HG02588 (cell line): ENCODE data around the gene KCNG3.

Experiments
- ATAC-seq: cut with Tn5 transposase; IDR thresholded peaks from one replicate; pipeline ENCODE4 v1.9.1; 2021; ENCODE audit warnings: mild to moderate bottlenecking, moderate library complexity; ENCODE audit not compliant: unreplicated experiment

Gene KCNG3

DNA sequence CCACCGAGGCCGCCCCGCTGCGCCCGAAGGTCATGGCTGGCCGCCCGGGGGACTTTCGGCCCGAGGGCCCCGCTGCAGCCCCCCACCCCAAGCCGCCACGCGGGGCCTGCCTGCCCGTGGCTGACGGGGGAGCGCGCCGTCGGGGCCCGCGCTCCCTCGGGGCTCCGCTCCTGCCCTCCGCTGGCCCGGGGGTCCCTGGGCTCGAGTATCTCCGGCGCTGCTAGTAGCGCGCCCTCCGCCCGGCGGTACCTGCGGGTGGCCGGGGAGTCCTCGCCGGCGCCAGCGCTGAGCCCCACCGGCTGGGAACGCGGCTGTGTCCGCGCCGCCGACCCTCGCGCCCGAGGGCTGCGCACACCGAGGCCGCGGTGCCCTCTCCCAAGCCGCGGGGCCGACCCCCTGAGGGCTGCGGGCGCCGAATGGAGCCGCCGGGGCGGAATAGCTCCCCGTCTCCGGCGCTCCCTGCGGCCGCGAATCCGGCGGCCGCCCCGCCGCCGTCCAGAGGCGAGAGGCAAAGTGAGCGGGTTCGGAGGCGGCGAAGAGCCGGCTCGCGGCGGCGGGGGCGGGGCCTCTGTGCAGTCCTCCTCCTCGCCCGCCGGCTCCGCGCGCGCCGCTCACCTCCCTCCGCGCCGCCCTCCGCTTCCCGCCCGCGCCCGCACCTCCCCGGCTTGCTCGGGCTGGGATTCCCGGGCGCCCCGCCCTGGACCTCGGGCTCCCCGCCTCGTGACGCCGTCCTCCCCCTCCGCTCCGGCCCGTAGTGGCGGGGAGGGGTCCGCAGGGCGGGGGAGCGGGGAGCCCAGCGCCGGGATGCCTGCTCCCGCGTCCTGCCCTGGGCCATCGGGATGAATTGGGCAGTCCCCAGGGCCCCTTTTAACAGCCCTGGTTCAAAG is at the start of gene KCNG3:
Gene KCNG3, minus strand, starts transcription at position 515 of the 887 bp plus-strand sequence. Its CDS starts 481 bp downstream, at position 34.
- ATAC-seq, result peak; percentile 46

- ATAC-seq, result no peak
Observed at GRCh38 chr2:42542871-42543270, 49.1 kb upstream of the KCNG3 start.

DNA sequence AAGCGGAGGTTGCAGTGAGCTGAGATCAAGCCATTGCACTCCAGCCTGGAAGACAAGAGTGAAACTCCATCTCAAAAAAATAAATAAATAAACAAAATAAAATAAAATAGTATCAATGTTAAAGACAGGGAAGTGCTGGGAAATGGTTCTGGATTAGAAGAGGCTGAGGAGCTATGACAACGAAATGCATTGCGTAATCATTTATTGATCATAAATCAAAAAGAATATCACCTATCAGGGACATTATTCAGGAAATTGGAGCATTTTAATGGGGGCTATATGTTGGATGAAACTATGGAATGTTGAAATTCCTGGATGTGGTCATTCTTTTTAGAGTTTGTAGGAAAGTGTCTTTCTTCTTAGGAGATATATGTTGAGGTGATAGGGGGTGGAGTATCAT is 43.7 kb upstream of the KCNG3 start:
- ATAC-seq, result no peak

DNA sequence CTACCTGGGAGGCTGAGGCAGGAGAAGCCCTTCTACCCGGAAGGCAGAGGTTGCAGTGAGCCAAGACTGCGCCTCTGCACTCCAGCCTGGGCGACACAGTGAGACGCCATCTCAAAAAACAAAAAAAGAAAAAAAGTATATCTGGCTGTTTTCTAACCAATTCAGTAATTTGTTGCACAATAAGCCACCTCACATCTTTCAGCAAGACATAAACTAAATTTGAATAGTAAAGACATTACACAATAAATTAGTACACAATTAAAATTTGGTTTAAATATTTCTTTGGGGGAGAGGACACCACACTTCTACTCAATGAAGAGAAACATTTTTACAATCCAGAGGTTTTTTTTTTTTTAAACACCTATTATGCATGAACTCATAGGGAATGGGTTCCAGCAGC is 38.6 kb upstream of the KCNG3 start:
- ATAC-seq, result no peak

DNA sequence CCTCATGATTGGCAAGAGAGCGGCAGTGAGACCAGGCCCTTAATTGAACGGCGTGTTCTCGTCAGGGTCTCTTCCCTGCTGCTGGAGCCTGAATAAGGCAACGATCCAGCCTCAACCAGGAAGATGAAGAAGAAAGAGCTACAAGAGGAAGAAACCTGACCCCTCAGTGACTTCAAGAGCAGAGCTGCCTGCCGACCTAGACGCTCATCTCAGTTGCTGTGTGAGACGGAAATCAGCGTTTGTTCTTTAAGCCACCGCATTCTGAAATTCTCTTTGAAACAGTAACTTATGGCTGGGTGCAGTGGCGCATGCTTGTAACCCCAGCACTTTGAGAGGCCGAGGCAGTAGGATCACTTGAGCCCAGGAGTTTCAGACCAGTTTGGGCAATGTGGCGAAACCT is 29.6 kb upstream of the KCNG3 start:
- no peak for ATAC-seq

- ATAC-seq, result no peak
Observed at GRCh38 chr2:42522035-42522434, 28.3 kb upstream of the KCNG3 start.

- ATAC-seq, result no peak
Observed at GRCh38 chr2:42519624-42520023, 25.8 kb upstream of the KCNG3 start.

DNA sequence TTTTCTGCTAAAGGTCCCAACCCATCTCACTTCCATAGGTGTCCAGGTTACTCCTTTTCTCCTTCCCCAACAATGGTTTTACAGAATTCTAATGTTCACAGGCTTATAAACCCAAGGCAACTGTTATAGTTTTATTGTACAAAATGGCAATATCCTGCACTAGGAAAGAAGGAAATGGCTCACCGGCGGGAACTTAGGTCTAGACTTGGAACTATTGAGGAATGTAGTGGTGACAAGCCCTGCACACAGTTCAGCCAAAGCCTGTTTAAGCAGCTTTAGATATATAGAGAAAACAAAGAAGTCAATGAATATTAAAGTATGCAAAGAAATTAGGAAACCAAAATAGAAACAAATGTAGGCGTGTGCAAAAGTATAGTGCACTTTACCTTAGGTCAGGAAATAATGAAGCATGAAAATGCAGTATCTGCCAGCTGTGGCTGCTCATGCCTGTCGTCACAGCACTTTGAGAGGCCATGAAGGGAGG is 22.7 kb upstream of the KCNG3 start:
- no peak for ATAC-seq

DNA sequence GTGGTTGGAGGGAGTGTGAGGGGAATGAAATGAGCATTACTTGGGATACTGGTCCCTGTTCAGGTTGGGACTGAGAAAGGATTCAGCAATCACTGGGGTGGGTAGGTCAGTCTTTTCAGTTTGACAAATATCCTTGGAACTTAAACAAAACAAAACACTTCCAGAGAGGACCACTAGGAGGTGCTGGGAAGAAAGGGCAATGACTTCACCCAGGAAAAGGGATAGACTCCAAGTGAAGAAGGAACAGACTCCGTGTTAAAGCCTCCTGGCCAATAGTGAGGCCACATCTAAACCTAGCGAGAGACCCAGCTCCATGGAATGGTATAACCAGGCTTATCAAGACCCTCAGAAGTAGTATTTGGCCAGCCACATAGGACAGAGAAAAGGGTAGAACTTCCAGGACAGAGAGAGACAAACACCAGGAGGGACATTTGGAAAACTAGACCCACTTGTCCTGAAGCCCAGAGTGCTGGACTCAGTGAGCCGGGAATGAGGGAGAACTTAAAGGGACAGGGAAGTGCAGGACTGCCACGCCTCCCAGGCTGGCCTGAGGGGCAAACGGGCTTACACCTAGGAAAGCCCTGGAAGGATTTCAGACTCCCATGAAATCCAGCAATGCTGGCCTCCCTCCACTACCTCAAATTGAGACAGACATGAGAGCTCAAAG is 19.6 kb upstream of the KCNG3 start:
- ATAC-seq, result no peak

DNA sequence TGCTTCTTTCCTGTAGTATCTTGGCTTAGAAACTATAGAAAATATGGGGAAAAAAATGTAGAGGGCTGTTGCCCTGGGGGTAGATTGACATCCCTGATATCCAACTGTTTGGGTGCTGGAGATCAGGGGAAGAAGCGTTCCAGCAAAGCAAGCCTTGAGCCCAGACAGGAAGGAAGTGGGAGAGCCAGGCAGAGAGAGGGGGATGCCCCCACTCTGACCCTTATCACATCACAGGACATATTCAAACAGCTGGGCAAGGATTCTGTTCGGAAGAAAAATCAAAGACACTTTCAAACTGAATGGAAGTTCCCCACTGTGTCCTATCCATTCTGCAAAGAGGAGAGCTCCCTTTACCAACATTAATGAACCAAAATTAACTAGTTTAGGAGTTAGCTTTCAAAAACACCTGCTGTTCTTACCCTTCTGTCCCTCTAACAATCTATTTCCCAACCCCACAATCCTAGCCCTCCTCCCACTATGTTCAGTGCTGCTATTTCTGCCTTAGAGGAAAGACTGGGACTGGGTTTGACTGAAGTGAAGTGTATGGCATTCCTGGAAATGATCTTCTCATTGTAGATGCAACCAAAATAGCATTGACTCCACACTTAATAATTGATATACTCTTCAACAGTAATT is 16.9 kb upstream of the KCNG3 start:
- ATAC-seq, result no peak

DNA sequence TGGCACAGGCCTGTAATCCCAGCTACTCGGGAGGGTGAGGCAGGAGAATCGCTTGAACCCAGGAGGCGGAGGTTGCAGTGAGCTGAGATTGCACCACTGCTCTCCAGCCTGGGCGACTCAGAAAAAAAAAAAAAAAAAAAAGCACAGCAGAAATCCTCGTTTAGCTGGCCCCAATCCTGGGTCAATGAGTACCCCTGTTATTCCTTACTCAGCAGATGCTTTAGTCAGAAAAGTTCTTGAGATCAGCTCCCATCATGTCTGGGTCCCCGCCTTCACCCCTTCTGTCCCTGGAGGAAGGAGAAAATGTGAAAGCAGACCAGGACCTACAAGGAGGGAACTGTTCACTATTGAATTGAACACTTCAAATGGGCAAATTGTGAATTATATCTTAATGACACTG is 16.4 kb upstream of the KCNG3 start:
- no peak for ATAC-seq

GRCh38 chr2:42504364-42505230 is 10.8 kb upstream of the KCNG3 start:
- ATAC-seq, result no peak

- no peak for ATAC-seq
Observed at GRCh38 chr2:42503291-42503690, 9.5 kb upstream of the KCNG3 start.

GRCh38 chr2:42498497-42498896 is 4.7 kb upstream of the KCNG3 start:
- ATAC-seq, result no peak

GRCh38 chr2:42495611-42496010 is 1.8 kb upstream of the KCNG3 start:
- ATAC-seq, result no peak

DNA sequence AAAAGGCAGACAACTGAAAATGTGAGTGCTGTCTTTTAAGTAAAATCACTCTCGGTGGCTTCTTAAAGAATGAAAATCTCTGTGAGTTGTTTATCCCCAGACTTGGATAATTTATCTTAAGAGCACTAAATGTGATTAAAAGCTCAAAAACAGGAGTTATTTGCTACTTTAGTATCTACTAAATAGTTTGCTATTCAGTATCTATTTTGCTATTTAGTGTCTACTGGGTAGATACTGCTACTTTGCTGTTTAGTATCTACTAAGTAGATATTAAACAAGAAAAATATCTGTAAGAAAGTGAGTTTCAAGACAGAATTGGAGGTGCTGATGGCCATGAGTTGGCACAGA is 1.4 kb upstream of the KCNG3 start:
- no peak for ATAC-seq

DNA sequence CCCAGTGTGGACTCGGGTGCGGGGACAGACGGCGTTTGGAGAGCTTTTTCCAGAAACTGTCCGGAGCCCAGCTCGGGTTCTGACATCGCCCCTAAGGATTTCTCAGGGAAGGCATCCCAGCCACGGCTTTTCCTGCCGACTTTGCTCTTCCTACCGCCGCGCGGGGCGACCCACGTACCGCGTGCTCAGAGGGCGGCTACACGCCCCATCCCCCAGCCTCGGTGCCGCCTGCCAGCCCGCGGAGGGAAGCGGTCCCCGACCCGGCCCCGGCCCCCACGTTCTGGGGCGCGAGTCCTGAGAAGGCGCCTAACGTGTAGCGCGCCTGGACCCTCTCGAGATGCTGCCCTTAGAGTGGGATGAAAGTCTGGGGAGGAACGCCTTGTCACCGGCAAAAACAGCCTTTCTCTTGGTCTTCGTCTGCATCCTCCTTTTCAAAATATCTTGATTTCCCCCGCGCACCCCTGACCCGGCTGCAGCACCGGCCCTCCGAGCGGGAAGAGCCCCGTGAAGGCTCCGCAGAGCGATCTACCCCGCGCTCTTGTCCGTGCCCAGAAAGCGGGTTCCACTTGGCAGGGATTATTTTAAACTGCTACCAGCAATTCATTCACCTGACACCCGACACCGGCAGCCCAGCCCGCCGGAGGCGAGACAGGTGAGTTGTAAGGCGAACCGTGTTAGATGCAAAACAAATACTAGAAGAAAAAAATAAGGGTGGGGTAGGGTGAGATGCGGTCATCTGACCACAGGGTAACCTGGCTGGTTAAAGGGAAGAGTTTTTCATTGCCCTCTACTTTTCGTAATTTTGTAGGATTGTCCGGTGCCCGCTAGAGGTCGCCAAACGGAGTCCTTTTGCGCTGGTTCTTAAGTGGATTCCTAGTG is 812 bp upstream of the KCNG3 start:
- ATAC-seq, result peak; percentile 48

GRCh38 chr2:42492691-42493467 is 903 bp downstream of the KCNG3 start:
- no peak for ATAC-seq

DNA sequence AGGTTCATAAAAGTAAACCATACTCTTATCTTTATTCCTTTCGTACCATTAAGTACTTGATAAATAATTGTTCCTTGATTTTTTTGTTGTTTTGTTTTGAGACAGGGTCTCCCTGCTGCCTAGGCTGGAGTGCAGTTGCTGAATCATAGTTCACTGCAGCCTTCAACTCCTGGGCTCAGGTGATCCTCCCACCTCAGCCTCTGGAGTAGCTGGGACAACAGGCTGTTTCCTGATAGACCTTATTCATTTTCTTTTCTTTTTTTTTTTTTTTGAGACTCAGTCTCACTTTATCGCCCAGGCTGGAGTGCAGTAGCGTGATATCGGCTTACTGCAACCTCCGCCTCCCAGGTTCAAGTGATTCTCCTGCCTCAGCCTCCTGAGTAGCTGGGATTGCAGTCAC is 5.5 kb downstream of the KCNG3 start:
- ATAC-seq, result no peak
